Measurements from ENCODE around the gene FAM13A.
"Not testable (repeated sequence)": the region's sequence is repeated elsewhere in the genome, so short reads cannot be mapped to it uniquely, and the experiment has no call there.

FAM13A gene

DNA sequence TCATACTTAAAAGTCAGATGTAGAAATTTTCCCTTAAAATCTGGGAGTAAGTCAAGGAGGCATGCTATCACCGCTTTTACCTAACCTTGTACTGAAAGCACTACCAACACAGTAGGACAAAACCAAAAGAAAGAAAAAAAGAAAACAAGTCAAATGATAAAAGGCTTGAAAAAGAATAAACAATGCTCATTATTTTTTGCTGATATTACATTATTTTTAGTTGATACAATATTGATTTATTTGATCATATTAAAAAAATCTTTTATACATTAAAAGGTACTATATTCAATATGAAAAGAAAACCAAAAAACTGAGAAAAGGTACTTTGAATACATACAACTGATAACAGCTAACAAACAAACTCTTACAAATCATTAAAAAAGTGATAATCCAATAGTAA is 164.3 kb downstream of the FAM13A start:
- DNase-seq, result no peak

DNA sequence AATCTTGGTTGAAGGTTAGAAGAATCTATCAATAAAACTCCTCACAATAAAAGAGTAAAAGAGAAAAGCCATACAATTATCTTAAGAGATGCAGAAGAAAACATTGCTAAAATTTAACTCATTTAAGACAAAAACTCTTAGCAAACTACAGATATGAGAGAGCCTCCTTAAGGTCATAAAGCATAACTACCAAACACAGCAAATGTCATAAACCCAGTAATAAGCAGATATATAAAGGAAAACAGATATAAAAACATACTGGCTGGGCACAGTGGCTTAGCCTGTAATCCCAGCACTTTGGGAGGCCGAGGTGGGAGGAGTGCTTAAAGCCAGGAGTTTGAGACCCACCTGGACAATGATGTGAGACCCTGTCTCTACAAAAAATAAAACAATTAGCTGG is 165.3 kb downstream of the FAM13A start:
- no peak for DNase-seq

DNA sequence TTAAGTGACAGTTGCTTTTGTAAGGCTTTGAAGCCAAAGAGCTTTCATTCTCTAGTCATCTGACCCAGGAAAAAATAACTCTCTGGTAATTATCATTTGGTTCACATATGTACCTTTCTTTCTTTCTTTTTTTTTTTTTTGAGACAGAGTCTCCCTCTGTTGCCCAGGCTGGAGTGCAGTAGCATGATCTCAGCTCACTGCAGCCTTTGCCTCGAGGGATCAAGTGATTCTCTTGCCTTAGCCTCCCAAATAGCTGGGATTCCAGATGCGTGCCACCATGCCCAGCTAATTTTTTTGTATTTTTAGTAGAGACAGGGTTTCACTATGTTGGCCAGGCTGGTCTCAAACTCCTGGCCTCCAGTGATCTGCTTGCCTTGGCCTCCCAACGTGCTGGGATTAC is 169.6 kb downstream of the FAM13A start:
- not testable (repeated sequence) for DNase-seq

DNA sequence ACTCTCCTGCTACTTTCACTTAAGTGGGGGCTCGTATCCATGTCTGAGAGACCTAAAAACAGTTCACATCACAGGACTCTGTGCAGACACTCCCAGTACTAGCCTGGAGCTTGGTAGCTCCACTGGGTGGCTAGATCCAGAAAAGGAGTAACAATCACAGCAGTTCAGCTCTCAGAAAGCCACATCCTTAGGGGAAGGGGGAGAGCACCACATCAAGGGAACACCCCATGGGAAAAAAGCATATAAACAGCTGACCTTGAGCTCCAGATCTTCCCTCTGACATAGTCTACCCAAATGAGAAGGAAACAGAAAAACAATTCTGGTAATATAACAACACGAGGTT is 175.8 kb downstream of the FAM13A start:
- DNase-seq, result no peak

DNA sequence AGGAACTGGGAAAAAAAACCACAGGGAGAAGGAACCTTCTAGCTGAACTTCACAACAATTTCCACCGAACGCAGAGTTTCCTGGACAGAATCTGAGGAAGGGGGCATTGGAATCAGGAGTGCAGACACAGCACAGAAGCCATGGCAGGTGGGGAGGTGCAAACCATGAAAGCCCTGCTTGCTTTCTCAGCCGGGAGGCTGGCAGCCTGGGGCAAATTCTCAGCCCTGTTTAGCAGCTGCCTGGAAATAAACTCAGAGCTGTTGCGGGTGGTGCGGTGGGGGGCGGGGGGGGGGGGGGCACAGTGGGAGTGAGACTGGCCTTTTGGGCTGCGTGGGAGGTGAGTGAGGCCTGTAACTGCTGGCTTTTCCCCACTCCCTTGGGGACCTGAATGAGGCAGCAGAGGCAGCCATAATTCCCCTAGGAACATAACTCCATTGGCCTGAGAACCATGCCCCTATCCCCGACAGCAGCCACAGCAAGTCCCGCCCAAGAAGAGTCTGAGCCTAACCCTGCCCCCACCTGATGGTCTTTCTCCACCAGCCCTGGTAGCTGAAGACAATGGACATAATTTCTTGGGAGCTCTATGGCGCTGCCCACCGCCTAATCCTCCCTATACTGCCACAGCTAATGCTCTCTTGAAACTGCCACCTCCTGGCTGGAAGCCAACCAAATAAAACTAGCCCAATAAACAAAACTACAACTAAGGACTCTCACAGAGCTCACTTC is 176.3 kb downstream of the FAM13A start:
- no peak for DNase-seq

DNA sequence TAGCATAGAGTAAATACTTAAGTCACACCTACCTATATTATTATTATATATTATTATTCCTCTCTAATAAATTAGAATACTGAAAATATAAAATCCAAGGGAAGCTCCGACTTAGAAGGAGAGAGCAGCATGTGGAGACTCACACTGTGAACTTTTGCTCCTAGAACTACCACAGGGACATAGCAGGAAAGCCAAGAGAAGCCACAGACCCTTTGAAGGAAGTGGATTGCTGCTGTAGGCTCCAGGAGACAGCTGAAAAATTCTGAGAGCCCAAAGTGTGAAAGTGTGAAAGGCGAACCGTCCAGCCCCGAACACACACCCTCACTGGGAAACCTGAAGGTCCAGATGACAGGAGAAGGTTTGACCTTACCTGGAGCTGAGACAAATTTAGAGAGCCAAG is 177.0 kb downstream of the FAM13A start:
- no peak for DNase-seq

DNA sequence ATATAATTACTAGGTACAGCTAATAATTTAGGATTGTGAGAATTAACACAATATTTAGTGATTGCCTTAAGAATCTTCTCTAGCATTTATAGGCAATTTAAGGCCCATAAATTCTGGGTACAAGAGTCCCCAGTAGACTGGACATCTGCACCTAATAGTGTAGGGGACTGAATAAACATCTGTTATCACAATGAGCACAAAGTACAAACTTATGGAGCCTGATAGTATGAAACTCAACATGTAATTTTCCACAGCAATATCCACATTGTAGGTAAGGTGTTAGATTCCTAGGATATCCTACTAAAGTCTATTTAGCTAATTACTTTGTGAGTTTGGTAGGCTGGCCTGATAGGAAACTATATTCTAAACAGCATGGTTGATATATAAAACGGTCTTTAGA is 178.3 kb downstream of the FAM13A start:
- DNase-seq, result no peak

DNA sequence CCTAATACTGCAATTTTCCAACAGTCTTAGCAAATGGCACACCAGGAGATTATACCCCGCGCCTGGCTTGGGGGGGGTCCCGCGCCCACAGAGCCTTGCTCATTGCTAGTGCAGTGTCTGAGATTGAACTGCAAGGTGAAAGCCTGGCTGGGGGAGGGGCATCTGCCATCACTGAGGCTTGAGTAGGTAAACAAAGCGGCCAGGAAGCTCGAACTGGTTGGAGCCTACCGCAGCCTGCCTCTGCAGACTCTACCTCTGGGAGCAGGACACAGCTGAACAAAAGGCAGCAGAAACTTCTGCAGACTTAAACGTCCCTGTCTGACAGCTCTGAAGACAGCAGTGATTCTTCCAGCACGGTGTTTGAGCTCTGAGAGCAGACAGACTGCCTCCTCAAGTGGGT is 186.6 kb downstream of the FAM13A start:
- no peak for DNase-seq

DNA sequence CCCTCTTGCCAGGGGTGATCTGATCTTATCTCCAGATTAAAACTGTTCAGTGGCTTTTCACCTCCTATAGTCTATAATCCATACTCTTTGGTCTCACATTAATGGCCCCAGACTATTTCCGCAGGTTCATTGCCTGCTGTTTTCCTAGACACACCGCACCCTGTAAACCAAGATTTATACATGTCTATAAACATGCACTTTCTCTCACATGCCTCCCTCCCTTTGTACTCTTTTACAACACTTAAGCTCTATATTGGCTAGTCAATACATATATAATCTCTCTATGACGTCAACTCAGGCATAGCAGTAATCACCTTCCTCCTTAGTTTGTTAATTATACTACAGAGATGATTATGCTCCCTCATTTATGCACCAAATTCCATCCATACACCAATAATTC is 188.5 kb downstream of the FAM13A start:
- DNase-seq, result no peak

DNA sequence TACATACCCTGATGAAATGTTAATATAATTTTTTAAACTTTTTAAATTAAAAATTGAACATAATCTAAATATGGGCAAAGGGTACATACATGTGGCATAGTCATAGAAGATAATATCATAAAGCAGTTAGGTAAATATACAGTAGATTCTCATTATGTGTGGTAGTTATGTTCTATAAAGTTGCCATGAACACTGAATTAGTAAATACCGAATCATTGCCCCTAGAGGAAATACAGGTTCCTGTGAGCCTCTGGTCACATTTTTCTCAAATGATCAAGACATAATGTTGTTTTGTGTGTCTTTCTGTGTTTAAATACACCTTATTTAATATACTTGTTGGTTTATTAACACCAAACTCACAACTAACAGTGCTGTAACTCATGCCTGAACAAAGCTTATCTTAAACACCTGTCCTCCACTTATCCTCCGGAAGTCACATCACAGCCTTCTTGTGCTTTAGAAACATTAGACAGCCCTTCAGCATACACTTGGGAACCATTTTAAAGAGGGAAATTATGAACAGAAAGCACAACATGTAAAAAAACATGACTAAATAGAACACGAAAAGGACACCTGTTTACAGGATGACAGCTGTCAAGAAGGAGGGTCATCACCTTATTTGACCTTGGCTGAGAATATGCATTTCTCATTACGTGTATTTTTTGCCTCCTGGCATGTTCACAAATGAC is 190.0 kb downstream of the FAM13A start:
- no peak for DNase-seq

DNA sequence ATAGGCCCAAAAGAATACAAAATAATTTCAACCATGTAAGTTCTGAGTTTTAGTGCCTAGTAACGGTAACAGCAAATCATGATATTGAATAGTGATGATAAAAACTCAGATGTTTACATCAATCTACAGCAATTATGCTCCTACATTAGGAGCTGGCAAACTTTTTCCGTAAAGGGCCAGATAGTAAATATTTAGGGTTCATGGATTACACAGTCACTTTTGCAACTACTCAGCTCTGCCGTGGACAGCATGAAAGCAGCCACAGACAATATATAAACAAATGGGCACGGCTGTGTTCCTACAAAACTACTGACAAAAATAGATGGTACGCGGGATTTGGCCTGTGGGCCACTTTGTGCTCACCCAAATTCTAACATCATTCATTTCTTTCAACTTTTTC is 191.5 kb downstream of the FAM13A start:
- DNase-seq, result no peak

DNA sequence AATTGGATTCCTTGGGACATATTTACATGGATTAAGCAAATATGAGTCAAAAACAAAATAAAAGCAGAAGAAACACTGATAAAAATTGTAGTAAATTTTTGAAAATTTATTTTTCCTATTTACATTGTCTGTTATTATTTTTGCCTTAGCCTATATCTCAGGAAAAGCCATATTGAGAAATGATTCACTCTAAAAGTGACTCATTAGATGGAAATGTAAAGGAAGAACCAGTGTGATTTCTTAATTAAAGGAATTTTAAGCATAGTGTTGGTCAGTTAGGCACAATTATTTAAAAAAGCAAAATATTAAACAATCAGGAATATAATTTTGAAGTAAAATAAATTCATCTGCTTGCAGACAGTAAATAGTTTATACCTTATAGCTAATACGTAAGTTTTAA is 191.9 kb downstream of the FAM13A start:
- no peak for DNase-seq

DNA sequence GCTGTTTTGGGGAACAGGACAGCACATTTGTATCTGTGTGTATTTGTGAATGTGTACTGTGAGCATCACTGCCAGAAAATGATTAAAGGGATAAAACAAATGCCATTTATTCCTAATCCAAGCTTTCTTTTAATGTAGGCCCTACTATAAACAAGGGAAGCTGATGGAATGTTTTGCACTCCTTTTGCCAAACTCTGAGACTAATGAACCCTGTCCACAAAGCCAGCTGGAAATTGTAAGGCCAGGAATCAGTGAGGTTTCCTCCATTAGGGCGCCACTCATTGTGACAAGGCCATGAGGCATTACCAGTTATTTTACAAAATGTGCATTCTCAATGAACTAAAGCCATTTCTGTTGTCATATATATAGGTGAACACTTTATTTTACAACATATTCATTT is 196.4 kb downstream of the FAM13A start:
- DNase-seq, result no peak

DNA sequence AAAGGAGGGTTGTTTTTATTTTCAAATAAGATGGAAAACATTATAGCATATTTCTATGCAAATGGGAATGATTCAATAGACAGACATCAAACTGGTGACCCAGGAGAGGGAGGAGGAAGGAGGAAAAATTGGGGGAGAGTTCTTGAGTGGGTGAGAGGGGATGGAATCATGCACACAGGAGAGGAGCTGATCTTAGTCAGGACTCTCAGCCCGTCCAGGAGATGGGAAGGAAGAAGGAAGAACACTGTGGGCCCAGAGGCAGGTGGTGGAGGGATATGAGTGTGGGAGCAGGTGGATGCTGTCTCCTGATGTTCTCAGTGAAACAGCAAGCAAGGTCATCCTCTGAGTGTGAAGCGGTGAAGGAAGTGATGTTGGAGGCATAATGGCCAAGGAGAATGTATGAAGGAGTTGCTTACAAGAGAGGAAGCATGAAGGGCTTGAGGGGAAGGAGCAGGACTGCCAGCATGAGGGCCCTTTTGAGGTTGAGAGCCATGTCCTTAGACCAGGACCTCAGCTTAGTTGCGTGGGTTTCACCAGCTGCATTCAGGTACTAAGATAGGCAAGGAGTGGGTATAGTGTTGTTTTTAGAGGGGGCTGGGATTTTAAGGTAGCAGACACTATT is 197.7 kb downstream of the FAM13A start:
- DNase-seq, result no peak

DNA sequence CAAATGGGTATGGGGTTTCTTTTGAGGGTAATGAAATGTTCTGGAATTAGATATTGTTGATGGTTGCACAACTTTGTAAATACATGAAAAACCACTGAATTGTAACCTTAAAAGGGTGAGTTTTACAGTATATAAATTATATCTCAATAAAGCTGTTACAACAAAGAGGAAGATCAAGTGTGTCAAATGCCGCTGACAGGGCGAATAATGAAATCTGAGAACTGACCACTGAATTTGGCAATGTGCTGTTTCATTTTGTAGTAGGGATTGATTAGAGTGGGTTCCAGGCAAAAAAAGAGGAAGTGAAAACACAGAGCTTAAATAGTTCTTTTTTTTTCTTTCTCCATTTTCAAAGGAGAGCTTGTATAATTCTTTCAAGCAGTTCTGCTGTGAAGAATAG is 198.2 kb downstream of the FAM13A start:
- no peak for DNase-seq

DNA sequence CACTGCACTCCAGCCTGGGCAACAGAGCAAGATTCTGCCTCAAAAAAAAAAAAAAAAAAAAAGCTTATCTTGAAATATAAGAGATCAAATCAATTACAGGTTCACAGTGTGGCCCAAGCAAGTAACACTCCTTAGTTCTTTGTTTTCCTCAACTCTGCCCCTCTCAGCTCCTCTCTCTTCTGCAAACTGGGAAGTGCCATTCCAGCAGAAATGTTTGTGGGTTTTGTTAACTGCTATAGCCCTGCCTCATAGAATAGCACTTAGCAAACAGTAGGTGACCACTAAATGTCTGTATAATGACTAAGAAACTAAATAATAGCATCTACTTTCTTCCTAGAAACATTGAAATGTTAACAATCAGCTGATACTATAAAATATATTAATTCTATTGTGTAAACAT is 199.4 kb downstream of the FAM13A start:
- DNase-seq, result no peak

DNA sequence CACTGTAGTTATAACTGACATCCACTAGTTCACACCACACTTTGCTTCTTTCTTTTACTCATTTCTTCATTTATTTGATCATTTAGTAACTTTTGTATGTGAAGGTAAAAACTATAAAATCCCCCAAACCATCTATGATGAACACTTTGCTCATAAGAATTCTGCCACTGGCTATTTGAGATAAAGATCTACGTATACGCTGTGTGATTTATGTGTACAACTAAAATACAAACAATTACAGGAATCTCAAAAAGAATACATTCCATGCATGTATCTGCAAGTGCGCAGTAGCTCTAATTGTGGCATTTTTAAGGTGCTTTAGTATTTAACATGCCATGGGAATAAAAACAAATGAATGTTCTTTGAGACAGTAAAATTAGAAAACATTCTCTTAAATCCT is 202.5 kb downstream of the FAM13A start:
- DNase-seq, result no peak

DNA sequence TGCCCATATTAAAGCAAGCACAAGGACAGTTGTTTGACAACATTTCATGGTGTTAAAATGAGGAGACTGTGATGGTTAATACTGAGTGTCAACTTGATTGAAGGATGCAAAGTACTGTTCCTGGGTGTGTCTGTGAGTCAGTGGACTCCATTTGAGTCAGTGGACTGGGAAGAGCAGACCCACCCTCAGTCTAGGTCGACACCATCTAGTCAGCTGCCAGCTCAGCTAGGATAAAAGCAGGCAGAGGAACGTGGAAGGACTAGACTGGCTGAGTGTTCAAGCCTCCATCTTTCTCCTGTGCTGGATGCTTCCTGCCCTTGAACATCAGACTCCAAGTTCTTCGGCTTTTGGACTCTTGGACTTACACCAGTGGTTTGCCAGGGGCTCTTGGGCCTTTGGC is 203.4 kb downstream of the FAM13A start:
- not testable (repeated sequence) for DNase-seq

DNA sequence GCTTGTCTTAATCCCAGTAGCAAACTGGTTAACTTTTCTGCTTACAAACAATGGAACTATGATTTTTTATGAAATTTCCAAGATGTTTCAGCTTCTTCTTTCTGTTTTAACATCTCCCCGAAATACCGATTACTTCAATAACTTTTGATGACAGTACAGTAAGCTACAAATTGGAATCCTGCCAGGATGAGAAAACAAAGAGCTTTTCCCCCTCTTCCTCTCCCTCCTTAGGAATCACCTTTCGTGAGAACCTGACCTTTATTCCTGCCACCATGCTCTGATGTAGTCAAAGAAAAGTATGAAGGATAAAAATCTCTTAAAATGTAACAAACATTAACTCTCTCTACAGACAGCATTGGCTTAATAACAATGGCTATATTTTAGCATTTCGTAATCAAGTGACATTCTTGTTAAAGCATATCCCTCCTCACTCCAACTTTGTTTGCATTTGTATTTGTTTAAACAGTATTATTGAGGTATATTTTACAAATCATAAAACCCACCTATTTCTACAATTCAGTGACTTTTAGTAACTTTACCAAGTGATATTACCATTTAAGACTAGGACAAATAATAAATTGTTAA is 210.7 kb downstream of the FAM13A start:
- DNase-seq, result no peak

DNA sequence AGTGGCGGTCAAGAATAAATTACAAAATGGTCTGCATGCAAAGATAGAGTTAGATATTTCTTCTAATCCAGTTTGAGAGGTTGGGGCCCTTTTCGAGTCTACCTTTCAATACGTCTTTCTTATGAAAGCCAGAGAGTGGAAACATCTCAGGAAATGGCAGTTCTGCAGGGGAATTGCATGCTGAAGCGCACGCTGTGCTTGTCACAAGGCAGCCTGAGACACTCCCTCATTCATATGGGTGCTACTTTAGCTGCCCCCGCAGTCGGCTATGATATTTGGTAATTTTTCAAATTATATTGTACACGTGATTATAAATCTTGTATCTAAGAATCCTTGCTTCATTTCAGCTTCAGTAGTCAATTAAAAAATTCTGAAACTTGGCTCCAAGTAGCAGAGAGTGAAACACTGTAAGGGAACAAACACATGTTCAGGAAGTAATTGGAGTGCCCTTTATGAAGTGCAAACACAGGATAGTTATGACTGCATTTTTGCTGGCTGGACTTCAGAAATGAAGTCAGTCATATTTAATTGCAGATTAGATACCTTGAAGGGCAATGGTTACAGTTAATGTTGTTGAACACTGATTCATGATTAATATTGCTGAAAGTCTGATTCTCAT is 213.8 kb downstream of the FAM13A start:
- no peak for DNase-seq

DNA sequence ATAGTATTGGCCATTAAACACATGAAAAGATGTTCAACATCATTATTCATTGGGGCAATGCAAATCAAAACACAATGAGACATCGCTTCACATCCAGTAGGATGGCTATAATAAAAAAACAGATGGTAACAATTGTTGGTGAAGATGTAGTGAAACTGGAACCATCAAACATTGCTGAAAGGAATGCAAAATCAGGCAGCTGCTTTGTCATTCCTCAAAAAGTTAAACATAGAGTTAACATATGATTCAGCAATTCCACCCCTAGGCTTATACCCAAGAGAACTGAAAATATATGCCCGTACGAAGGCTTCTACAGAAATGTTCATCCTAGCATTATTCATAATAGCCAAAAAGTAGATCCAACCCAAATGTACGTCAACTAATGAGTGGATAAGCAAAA is 215.3 kb downstream of the FAM13A start:
- no peak for DNase-seq

DNA sequence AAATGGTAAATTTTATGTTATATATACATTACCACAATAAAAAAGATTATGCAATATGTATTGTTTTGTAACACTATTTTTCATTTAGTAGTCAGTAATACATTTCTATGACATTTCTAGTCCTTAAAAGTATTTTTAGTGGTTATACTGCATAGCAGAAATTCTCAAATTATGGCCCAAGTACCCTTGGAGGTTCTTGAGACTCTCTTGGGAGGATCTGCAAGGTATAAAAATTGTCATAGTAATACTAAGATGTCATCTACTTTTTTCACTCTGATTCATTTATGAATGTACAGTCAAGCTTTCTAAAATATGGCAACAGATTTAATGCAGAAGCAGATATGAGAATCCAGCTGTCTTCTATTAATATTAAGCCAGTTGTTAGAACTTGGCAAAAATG is 220.8 kb downstream of the FAM13A start:
- no peak for DNase-seq

DNA sequence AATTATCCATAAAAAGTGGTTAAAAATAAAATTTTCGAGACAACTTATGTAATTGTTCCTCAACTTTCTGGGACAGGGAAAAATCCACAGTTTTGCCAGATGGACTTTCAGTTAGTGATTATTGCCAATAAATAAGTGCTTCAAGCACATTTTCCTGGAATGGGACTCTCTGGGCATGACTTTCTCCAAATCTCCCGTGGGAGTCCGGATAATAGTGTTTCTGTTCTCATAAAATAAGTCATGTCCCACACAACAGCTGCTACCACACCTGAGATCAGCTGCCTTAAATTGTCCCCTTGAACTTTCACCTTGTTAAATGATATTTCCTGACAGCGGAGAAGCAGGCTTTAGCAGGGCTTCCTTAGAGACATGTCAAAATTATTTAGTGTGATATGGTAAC is 226.0 kb downstream of the FAM13A start:
- no peak for DNase-seq

DNA sequence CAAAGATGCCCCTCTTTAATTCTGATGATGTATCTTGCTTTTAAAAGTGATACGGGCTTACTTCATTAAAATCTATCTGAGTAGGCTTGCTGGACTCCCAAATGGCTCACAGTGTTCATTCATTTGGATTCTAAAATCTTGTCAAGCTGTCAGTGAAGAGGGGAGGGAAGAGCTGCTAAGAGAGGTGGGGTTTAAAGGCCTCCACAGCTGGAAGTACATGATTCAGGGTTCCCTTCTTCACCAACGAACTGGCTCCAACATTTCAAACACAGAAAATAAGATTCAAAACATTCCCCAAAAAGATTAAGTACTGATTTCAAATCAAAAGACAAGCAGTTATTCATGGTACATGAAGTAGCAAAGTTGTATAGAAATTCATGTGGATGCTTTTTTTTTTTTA is 226.4 kb downstream of the FAM13A start:
- DNase-seq, result no peak
